K562 (cell line): ENCODE data around the gene ADIPOR2. TPM values are rescaled to one million over a fixed set of nuclear protein-coding genes. Genes with fewer than 3 reads are reported as not detected.

Experiments used
- ATAC-seq: fragments of 200-7000 bp; cut with Tn5 transposase; 3 replicates; pipeline ENCODE4 v1.9.1; 2020; ENCODE audit warnings: moderate library complexity
- BruUV-seq: library from RNA; stranded (reverse); fragments of 400-500 nt; replicated peaks from 2 replicates; lab custom pipeline; 2021; lab: Mats Ljungman, UMichigan
- CTCF ChIA-PET: fragments of 300-600 bp; formaldehyde crosslinking; extraction: SDS; loops from one replicate; lab custom pipeline; 2021; ENCODE audit warnings: low intra/inter-chr PET ratio; lab: Yijun Ruan, JAX
- POLR2A ChIA-PET: fragments of 300-600, 350-650 bp; sonication (Branson Sonifier 250); formaldehyde crosslinking; extraction: SDS; loops from one replicate; lab custom pipeline; 2021; ENCODE audit warnings: antibody characterized with exemption, inconsistent platforms; lab: Yijun Ruan, JAX
- DNase-seq, 4 experiments: peaks; one replicate each; pipeline versions ENCODE4 v3.0.0 to v3.0.0-alpha.2; 2011 to 2018; ENCODE audit warnings: low spot score in 3 of 4, mixed read lengths in 3 of 4; ENCODE audit errors: extremely low read depth in 1 of 4
- FAIRE-seq: peaks from 2 replicates; lab custom pipeline; 2011; peaks lifted over from hg19 to GRCh38; lab: Jason Lieb, UNC
- H2AFZ ChIP-seq: 2 replicates; pipeline ENCODE4 v1.6.0; 2011; ENCODE audit warnings: low read depth, low read length, control low read depth, inconsistent platforms
- H3K27ac ChIP-seq: fragments of 200-600 bp; 3 replicates; pipeline ENCODE4 v1.8.0; 2011; ENCODE audit warnings: low read depth, mild to moderate bottlenecking, control low read depth, inconsistent platforms, low read length, moderate library complexity, mixed read lengths; ENCODE audit errors: extremely low read depth
- H3K27me3 ChIP-seq, 2 experiments: fragments of 300-600 bp in 1 of 2; 2 replicates in 1 of 2; 3 replicates in 1 of 2; pipeline versions ENCODE4 v1.6.0 to v1.8.0; 2011; ENCODE audit warnings: inconsistent platforms in 2 of 2, low read length in 2 of 2, mild to moderate bottlenecking in 1 of 2, mixed read lengths in 1 of 2, moderate library complexity in 1 of 2; ENCODE audit not compliant: control insufficient read depth in 2 of 2, insufficient read depth in 2 of 2
- H3K36me3 ChIP-seq: fragments of 300-600 bp; 3 replicates; pipeline ENCODE4 v1.8.0; 2011; ENCODE audit warnings: mild to moderate bottlenecking, low read length, inconsistent platforms; ENCODE audit not compliant: control insufficient read depth, insufficient read depth
- H3K4me1 ChIP-seq, 2 experiments: fragments of 200-600 bp in 1 of 2; replicated peaks in 1 of 2; 2 replicates in 1 of 2; 3 replicates in 1 of 2; pipeline versions ENCODE4 v1.5.1 to v1.8.0; 2011; ENCODE audit warnings: inconsistent platforms in 2 of 2, low read length in 2 of 2, mild to moderate bottlenecking in 1 of 2, mixed read lengths in 1 of 2, moderate library complexity in 1 of 2; ENCODE audit not compliant: control insufficient read depth in 2 of 2, insufficient read depth in 2 of 2
- H3K4me2 ChIP-seq: 2 replicates; pipeline ENCODE4 v1.6.1; 2011; ENCODE audit warnings: low read length, control low read depth, inconsistent platforms, mixed read lengths; ENCODE audit not compliant: insufficient read depth
- H3K4me3 ChIP-seq: fragments of 200-600 bp; sonication (generic), shearing (Covaris generic); 2 replicates; pipeline ENCODE4 v1.5.1; 2016; ENCODE audit warnings: control low read depth, inconsistent platforms
- H3K79me2 ChIP-seq: fragments of 200-600 bp; 3 replicates; pipeline ENCODE4 v1.8.0; 2011; ENCODE audit warnings: low read length, inconsistent platforms; ENCODE audit not compliant: control insufficient read depth, insufficient read depth
- H3K9ac ChIP-seq, 2 experiments: 2 replicates each; pipeline versions ENCODE4 v1.6.0 to v1.6.1; 2011; ENCODE audit warnings: low read depth in 2 of 2, low read length in 2 of 2, control low read depth in 1 of 2, inconsistent platforms in 1 of 2, mild to moderate bottlenecking in 1 of 2, mixed read lengths in 1 of 2; ENCODE audit not compliant: insufficient read depth in 1 of 2
- H3K9me1 ChIP-seq: one replicate; pipeline ENCODE4 v1.6.0; 2011; ENCODE audit warnings: inconsistent platforms, mild to moderate bottlenecking, low read length, moderate library complexity; ENCODE audit not compliant: control insufficient read depth, insufficient read depth
- H3K9me3 ChIP-seq: replicated peaks from 2 replicates; pipeline ENCODE4 v1.5.1; 2011; ENCODE audit warnings: low read depth, low read length, inconsistent platforms; ENCODE audit not compliant: control insufficient read depth, insufficient read depth
- H4K20me1 ChIP-seq: replicated peaks from 2 replicates; pipeline ENCODE4 v1.6.1; 2011; ENCODE audit warnings: low read length, inconsistent platforms, mixed read lengths; ENCODE audit not compliant: control insufficient read depth, insufficient read depth
- EGR1 ChIP-seq: fragments of 450-650 bp; conservative IDR thresholded peaks from 2 replicates; pipeline ENCODE4 v1.6.1; 2017; ENCODE audit warnings: mild to moderate bottlenecking
- MEIS2 ChIP-seq: fragments of 450-650 bp; IDR thresholded peaks from 2 replicates; pipeline ENCODE4 v1.6.1; 2014; ENCODE audit warnings: mild to moderate bottlenecking; ENCODE audit not compliant: partially characterized antibody
- SAFB ChIP-seq: fragments of 200-400 bp; formaldehyde crosslinking; IDR thresholded peaks from 2 replicates; pipeline ENCODE4 v1.6.1; 2017; ENCODE audit warnings: low read depth, low read length, borderline replicate concordance
- ZNF76 ChIP-seq: fragments of 250-450 bp; sonication (Bioruptor Pico); IDR thresholded peaks from 2 replicates; pipeline ENCODE4 v1.4.0; 2020; ENCODE audit warnings: mild to moderate bottlenecking, moderate library complexity, borderline replicate concordance
- WGBS: fragments of 100-300 bp; shearing (Covaris generic); methylation state at CpG from one replicate; pipeline ENCODE4 v1.1.6; 2016; ENCODE audit warnings: low coverage, mixed read lengths; ENCODE audit not compliant: insufficient coverage; ENCODE audit errors: missing lambda C conversion rate; 5-methylcytosine and 5-hydroxymethylcytosine counted together
- in situ Hi-C: fragments of 300-500 bp; cut with MboI; formaldehyde crosslinking; loops from 4 replicates; pipeline ENCODE4 v1.15.0; 2018; ENCODE audit warnings: inconsistent platforms, mixed read lengths
- intact Hi-C: fragments of 100-400 bp; cut with micrococcal nuclease; formaldehyde crosslinking; loops from 2 replicates; pipeline ENCODE4 v1.14.2; 2022
- polyA plus RNA-seq, 8 experiments: library from polyadenylated mRNA; depleted of rRNA in 4 of 8; stranded (reverse) in 5 of 8; unstranded in 3 of 8; fragments of >200 nt; fragmentation: Nextera tagmentation in 2 of 8; fragmentation: Illumina TruSeq in 1 of 8; extraction: Ambion mirVana in 2 of 8; extraction: Trizol in 1 of 8; gene quantifications; 2 replicates each; pipeline versions ENCODE4 v1.2.1 to v1.2.3, GENCODE V29; 2011 to 2014; ENCODE audit warnings: inconsistent platforms in 1 of 8, missing spikeins in 1 of 8
- total RNA-seq, 7 experiments: library from RNA; depleted of rRNA in 6 of 7; stranded (reverse); fragments of >200 nt in 6 of 7; fragmentation: Illumina TruSeq in 2 of 7; extraction: Trizol in 2 of 7; gene quantifications; 2 replicates each; pipeline versions ENCODE4 v1.2.1 to v1.2.3, GENCODE V29; 2011 to 2021; ENCODE audit warnings: low replicate concordance in 1 of 7

The ADIPOR2 gene
- total and polyA plus RNA-seq, 9 of the 15 experiments (the other 6 are each of a cell fraction or from before 2014, with no cell fraction given): 10.9 to 63.5 (median 46.0) TPM

DNA sequence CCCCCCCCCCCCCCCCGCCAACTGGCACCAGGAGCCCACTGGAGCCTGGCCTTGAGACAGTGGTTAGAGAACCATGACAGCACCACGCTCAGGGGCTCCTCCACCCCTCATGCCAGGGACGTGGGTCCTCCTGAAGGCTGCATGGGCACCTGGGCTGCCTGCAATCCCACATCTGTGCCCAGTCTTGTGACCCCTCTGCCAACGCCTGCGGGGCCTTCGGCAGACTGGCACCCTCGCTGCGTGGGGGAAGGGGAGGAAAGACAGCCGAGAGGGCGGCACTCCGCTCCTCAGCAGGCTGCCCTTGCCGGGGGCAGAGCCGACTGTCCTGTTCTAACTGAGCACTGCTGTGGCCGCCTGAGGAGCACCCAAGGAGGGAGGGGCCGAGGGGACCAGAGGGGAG, 135.5 kb downstream of the ADIPOR2 start:
- Histone ChIP-seq H3K4me2 (no peak overlapping the region), H3K79me2 (no peaks in the 10 kb centered on the region), H4K20me1 (peaks cover 17% of the 10 kb centered on the region), H3K27ac (no peak overlapping the region), H3K4me3 (no peak overlapping the region), H3K27me3 (peaks cover 12 to 89% of the 10 kb centered on the region in 2 experiments; a peak in 3 of 5 replicates), H3K36me3 (no peaks in the 10 kb centered on the region), H3K9me3 (no peaks in the 10 kb centered on the region), H3K9me1 (no peaks in the 10 kb centered on the region), H3K4me1 (peaks cover 0 to 22% of the 10 kb centered on the region in 2 experiments; a peak in 2 of 5 replicates), H2AFZ (no peak overlapping the region), H3K9ac (no peak overlapping the region)
- ChIA-PET CTCF (no interaction called here), POLR2A (no interaction called here)
- in situ Hi-C loops (no loop called here), intact Hi-C loops (no loop called here)
- WGBS: 0% methylated on average over 2 of the region's 15 CpGs
- no peak for FAIRE-seq
- DNase-seq: no peak
- TF ChIP-seq ZNF76 (CRISPR knock-in tag) (no peak), SAFB (no peak)
- no peak for ATAC-seq
- no TSS peak for BruUV-seq

- TF ChIP-seq MEIS2 (no peak), EGR1 (peak; percentile 58)
- Histone ChIP-seq H3K9ac (no peak overlapping the region), H3K4me1 (peaks cover 0 to 18% of the 10 kb centered on the region in 2 experiments; a peak in 2 of 5 replicates), H3K4me3 (no peak overlapping the region), H3K4me2 (no peak overlapping the region), H3K27me3 (peaks cover 9 to 82% of the 10 kb centered on the region in 2 experiments; a peak in 3 of 5 replicates), H3K9me3 (no peaks in the 10 kb centered on the region), H3K79me2 (no peaks in the 10 kb centered on the region), H3K36me3 (no peaks in the 10 kb centered on the region), H3K27ac (no peak overlapping the region), H3K9me1 (no peaks in the 10 kb centered on the region), H2AFZ (no peak overlapping the region), H4K20me1 (peaks cover 17% of the 10 kb centered on the region)
- intact Hi-C loops (no loop called here), in situ Hi-C loops (no loop called here)
- 5% methylated on average over 15 of the region's 25 CpGs for WGBS
- ATAC-seq: no peak
- POLR2A ChIA-PET: interaction anchor here (0.6 kb wide), 2 partner anchors 92 to 590 kb away, joined by 3 read pairs; partner anchors contain the start of gene CACNA2D4
- CTCF ChIA-PET: no interaction called here
- BruUV-seq: no TSS peak
- no peak for DNase-seq
- no peak for FAIRE-seq
Observed at GRCh38 chr12:1826867-1827705, 136.2 kb downstream of the ADIPOR2 start.
